Endometrial microvascular endothelial cells (primary cell): Measurements from ENCODE around the gene SMPD3. TPM values are rescaled to one million over a fixed set of nuclear protein-coding genes. Genes with fewer than 3 reads are reported as not detected.

Experiments used
- in situ Hi-C: cut with HindIII; loops from 2 replicates; pipeline ENCODE4 v1.10.0; 2017; ENCODE audit warnings: low sequenced_read_pairs, low pct_unique_long_range_greater_than_20kb; ENCODE audit errors: inconsistent ontology term
- total RNA-seq: library from RNA; depleted of rRNA; stranded (reverse); fragments of >200 nt; gene quantifications from one replicate; pipeline ENCODE4 v1.2.3, GENCODE V29; 2015; ENCODE audit errors: inconsistent ontology term

The SMPD3 gene
- total RNA-seq, 1 donor from 2014 or later, result not detected

- in situ Hi-C loops, result no loop called here
Observed at GRCh38 chr16:68475071-68475470, 26.8 kb upstream of the SMPD3 start.

DNA sequence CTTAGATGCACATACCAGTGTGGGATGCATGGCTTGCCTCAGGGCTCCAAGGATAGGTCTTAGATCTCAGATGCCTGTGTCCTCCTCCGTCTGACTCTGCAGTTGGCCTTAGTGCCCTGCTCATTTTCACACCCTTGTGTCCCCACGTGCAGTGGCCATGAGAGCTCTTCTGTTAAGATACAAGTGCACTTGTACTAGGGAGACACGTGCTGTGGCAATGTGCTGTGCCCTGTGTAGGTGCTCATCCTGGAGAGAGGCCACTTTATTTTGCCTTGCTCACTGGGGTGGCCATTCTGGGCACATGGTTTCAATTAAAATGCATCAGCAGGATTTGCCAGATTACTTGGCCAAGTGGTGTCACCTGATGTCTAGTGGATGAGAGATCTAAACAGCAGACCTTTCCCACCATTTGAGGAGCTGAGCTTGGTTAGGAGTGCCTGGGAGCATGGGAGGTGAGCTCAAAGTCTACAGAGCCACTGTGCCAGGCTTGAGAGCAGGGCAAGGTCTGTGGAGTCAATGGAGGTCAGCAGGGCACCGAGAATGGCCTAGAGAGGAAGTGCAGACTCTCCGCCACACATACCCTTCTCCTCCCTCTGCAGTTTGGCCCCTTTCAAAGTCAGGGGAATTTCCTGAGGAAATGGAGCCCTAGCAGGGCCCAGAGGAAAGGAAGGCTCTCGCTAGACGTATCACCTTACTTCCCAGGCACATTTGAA lies 25.2 kb upstream of the SMPD3 start:
- in situ Hi-C loops, result no loop called here

DNA sequence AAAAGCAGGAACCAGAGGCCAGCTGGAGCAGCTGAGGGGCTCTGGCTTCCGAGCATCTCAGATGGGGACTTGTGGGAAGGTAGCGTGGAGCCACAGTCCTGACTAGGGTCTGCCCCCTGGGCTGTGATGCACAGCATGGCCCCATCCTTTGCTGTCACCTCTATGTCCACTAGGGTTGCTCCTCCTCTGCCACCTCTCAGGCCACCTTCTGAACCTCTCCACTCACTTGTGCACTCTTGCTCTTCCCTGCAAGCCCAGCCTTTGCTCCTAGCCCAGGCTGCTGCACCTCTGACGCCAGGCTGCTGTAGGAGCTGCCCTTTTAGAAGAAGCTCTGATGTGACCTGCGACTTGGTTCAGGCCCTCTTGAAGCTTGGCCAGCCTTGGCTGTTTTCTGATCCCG lies 24.3 kb upstream of the SMPD3 start:
- in situ Hi-C loops, result no loop called here

GRCh38 chr16:68470461-68471150 lies 22.3 kb upstream of the SMPD3 start:
- in situ Hi-C loops, result no loop called here

DNA sequence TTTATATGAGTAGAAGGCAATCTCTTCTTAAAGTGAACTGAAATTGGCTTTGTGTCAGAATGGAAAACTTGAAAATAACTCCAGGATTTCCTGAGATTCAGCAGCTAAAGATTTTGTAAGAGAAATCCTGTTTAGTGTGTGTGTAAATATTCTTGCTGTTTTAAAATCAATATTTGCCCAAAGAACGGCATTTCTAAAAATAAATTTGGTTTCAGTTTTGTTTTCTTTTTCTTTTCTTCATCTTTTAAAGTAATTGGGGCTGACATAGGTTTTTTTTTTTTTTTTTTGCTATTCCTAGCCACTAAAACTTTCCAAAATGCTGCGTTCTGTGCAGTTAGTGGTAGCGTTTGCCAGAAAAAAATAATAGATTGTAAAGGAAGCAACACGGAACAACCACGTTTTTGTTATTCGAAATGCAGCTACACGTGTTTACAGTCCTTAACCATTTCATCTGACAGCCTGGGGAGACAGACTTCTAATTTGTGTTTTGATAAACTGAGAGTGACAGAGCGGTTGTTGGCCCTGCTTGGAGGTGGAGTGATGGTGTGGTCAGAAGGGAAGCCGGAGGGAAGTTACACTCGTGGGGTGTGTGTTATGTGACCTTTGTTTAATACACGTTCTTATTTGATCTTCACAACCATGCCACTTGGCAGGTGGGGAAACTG lies 21.6 kb upstream of the SMPD3 start:
- in situ Hi-C loops, result no loop called here

GRCh38 chr16:68468842-68469241 lies 20.5 kb upstream of the SMPD3 start:
- in situ Hi-C loops, result no loop called here

DNA sequence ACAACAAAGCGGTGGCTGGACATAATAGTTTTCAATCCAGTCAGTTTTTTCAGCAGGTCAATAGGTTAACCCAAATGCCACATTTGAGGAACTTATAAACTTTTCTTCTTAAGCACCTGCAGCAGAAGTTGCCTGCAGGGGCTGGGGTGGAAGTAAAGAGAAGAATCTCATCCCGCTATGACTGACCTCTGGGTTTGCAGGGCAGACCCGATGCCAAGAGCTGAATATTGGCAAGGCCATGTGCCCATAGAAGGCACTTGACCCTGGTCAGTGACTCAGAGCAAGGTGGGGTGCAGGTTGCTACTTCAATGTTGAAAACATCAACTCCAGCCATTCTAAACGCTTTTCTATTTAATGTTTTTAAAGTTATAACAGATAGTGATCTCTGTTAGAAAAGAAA lies 17.9 kb upstream of the SMPD3 start:
- in situ Hi-C loops, result no loop called here

GRCh38 chr16:68463904-68464303 lies 15.6 kb upstream of the SMPD3 start:
- in situ Hi-C loops, result no loop called here

DNA sequence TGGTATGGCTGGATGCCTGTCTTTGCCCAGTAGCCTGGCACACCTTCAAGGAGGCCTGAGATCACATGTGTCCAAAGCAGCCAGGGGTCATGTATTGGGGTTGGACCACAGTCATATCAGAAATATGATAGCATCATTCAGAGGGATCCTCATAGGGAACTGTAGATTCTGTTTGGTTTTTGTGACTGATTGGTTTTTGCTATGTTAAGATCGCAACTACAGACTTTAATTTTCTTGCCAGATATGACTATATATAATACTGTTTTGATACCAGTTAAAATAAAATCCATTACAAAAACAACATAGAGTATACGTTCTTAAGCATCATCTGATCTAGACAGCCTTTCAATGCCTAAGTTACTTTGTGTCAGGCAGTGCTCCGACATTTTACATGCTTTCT lies 11.8 kb upstream of the SMPD3 start:
- in situ Hi-C loops, result no loop called here

- in situ Hi-C loops, result no loop called here
Observed at GRCh38 chr16:68459457-68459856, 11.1 kb upstream of the SMPD3 start.

GRCh38 chr16:68458551-68458950 lies 10.2 kb upstream of the SMPD3 start:
- in situ Hi-C loops, result no loop called here

DNA sequence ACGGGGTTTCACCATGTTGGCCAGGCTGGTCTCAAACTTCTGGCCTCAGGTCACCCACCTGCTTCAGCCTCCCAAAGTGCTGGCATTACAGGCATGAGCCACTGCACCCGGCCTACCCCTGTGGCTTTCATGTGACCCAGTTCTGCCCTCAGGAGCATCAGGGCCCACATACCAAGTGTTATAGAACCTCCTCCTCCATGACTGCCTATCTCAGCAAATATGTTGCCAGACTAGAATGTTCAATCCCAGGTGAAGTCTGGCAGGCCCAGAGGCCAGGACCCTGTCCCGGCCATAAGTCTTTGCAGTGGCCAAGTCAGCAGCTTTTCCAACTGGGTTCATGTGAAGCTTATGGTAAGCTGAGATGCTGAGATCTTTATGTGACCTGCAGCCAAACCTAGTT lies 9.8 kb upstream of the SMPD3 start:
- in situ Hi-C loops, result no loop called here

DNA sequence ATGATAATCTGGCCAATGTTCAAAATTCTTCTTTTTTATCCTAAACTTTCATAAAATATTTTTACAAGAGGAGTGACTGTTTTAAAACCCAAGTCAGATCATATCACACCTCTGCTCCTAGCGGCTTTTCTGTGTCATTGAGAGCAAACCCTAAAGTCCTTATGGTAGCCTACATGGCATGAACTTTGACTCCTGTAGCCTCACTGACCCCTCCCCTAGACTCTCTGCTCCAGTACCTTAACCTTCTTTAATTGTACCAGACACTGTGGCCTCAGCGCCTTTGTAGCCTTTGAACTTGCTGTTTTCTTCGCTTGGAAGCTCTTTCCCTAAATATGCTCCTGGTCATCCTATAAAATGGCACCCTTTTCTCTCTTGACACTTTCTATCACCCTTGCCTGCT lies 7.3 kb upstream of the SMPD3 start:
- in situ Hi-C loops, result no loop called here

DNA sequence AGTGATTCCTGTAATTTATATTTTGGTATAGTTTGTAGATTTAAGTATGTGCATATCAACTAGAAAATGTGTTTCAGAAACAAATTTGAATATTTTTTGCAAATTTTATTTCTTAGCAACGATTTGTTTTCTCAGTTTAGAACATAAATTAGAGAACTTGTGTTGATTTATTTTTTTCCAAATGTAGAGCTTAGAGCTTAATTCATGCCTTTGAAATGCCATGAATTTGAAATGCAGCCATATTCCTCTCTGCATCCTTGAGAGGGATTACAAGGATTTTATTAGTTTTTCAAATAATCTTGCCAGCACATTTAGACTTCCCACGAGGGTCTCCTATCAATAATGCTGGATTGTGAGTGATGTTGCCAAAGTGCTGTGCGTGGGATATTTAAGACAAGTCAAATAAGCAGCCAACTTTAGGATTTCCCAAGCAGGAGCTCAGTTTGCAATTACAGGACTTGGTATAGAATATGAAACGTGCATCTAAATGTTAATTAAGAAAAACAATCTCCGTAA lies 6.7 kb upstream of the SMPD3 start:
- in situ Hi-C loops, result no loop called here

GRCh38 chr16:68453816-68454215 lies 5.5 kb upstream of the SMPD3 start:
- in situ Hi-C loops, result no loop called here

- in situ Hi-C loops, result no loop called here
Observed at GRCh38 chr16:68452176-68452575, 3.9 kb upstream of the SMPD3 start.

GRCh38 chr16:68451676-68452075 lies 3.4 kb upstream of the SMPD3 start:
- in situ Hi-C loops, result no loop called here

DNA sequence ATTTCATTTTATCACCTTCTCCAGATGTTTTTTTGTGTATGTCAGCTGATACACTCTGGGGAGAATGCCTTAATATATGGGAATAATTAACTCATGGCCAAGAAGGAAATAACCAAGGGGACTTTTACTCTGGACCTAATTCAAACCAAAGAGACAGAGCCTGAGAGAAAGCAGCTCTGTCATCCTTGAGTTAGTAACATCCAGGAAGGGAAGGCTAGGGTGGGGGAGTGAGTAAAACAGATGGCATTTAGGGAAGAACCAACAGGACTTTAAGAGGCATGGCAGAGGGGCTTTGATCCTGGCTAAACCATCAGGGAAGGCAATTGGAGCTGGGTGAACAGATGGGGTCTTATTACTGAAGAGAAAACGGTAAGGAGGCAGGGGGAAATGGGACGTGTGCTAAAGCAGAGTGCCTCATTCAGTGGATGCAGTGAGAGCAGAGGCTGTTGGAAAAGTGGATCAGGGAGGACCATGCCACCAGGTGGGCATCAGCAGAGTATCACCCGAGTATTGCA lies 2.5 kb upstream of the SMPD3 start:
- in situ Hi-C loops, result no loop called here

- in situ Hi-C loops, result no loop called here
Observed at GRCh38 chr16:68447653-68448359, 502 bp downstream of the SMPD3 start.
